HuH-7.5 (cell line): ENCODE measurements around the gene ASIC4.

Experiments
- DNase-seq: peaks from one replicate; pipeline ENCODE4 v3.0.0; 2011; ENCODE audit warnings: low spot score

The ASIC4 gene

GRCh38 chr2:219552382-219553167, 38.3 kb downstream of the ASIC4 start:
- DNase-seq, result peak; percentile 92

- no peak for DNase-seq
Measured at GRCh38 chr2:219553168-219553417, 38.8 kb downstream of the ASIC4 start.

- DNase-seq, result no peak
Measured at GRCh38 chr2:219553463-219553963, 39.2 kb downstream of the ASIC4 start.

DNA sequence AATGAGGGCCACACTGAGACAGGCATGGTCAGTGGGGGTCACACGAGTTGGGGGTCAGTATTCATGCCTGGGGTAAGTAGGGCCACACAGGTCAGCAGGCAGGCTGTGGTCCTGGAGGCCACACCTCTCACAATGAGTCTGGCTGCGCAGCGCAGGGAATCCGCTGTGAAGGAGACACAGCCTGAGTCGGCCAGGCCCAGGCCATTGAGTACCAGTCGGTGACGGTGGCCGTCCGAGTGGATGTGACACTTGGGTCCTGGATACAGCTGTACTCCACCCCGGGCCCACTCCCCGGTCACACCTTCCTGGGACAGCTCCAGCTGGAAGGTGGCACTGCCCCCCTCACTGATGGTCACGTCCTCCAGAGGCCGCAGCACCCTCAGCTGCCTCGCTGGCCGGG, 40.1 kb downstream of the ASIC4 start:
- no peak for DNase-seq

- DNase-seq, result no peak
Measured at GRCh38 chr2:219555956-219556355, 41.7 kb downstream of the ASIC4 start.

GRCh38 chr2:219556413-219556812, 42.1 kb downstream of the ASIC4 start:
- no peak for DNase-seq

DNA sequence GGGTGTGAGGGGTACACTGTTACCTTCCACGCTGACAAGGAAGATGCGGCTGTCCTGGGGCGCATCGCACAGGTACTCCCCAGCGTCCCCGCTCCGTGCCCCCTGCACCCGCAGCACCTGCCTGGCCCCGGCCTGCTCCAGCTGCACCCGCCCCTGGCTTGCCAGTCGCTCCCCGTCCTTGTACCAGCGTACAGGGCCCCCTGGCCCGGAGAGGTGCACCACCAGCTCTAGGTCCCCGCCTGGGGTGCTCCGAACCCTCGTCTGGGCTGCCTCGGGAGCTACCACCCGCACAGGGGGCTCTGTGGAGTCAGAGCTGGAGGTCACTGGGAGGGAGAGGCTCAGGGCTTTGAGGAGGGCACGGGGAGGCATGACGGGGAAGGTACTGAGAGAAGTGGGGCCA, 43.0 kb downstream of the ASIC4 start:
- no peak for DNase-seq

GRCh38 chr2:219557791-219558785, 43.8 kb downstream of the ASIC4 start:
- DNase-seq, result no peak

DNA sequence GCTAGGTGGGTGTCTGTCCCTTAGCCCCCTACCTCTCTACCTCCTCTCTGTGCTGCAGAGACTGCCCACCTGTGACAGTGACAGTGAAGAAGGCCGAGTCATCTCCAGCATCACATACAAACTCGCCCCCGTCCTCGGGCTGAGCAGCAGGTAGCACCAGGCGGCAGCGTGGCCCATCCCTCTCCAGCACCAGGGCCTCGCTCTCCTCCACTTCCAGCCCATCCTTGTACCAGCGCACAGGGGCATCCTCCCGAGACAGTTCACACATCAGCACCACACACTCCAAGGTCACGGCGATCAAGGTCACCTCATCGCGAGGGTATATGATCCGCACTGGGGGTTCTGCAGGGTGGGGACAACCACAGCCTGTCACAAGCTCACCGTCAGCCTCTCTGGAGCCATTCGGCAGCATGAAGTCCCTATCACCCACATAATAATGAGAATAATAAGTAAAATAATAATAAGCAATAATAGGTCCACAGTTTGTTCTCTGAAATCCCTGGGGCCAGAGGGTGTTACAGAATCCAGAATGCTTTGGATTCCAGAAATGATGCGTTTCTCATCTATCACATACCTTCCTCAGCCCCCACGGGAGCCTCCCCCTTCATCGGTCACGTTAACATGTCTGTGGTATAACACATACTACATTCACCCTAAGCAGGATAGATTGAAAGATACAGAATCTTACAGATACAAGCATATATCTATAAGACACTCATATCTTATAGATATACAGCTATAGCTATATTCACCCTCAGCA, 45.1 kb downstream of the ASIC4 start:
- no peak for DNase-seq

- DNase-seq, result peak; percentile 78
Measured at GRCh38 chr2:219560037-219560892, 46.0 kb downstream of the ASIC4 start.

DNA sequence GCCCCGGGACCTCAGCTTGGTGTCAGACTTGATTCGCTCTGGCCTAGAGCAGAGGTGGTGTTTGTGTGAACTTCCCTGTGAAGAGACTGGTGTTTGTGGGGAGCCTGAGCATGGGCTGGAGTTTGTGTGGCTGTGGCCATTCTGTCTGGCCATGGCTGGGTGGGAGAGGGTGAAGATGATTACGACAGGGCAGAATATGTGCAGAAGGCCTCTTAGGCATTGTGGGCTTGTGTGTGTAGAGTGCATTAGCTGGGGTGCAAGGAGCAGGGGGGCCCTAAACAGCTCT, 46.6 kb downstream of the ASIC4 start:
- no peak for DNase-seq

DNA sequence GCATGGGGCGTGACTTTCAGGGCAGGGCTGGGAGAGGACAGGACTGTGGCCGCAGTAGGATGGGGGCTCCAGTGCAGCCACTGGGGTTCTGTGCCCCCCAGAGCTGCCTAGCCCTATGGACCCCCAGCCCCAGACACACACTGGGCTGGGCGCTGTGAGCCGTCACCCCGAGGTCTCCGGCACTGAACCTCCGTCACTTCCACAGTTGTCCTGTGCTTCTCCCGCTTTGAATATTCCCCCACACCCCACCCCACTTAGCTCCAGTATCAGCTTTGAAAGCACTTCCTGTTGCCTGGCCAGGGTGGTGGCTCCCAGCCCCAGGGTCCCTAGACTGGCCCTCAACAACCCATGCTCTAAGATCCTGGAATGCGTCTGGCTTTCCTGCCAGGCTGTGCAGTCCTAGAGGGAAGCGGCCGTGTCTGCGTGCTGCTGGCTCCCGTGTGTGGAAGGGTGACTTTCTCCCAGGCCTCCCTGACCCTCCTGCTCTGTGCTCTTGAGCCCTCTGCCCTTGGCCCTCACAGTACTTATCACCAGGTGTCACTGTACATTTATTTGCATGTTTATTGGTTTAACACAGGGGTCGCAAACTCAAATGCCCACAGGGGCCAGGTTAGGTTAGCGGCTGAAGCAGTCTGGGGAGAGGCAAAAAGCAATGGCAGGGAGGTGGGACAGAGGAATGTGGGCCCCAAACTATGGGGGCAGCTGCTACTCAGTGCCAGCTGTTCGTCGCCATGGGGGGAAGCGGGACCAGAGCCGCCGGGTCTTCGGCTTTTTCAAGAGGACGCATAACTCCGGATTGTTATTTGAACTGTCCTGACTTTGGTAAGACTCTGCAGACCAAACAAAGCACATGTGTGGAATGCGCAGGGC, 47.1 kb downstream of the ASIC4 start:
- no peak for DNase-seq

- no peak for DNase-seq
Measured at GRCh38 chr2:219562049-219563020, 48.1 kb downstream of the ASIC4 start.

GRCh38 chr2:219563271-219563928, 49.1 kb downstream of the ASIC4 start:
- DNase-seq, result no peak

DNA sequence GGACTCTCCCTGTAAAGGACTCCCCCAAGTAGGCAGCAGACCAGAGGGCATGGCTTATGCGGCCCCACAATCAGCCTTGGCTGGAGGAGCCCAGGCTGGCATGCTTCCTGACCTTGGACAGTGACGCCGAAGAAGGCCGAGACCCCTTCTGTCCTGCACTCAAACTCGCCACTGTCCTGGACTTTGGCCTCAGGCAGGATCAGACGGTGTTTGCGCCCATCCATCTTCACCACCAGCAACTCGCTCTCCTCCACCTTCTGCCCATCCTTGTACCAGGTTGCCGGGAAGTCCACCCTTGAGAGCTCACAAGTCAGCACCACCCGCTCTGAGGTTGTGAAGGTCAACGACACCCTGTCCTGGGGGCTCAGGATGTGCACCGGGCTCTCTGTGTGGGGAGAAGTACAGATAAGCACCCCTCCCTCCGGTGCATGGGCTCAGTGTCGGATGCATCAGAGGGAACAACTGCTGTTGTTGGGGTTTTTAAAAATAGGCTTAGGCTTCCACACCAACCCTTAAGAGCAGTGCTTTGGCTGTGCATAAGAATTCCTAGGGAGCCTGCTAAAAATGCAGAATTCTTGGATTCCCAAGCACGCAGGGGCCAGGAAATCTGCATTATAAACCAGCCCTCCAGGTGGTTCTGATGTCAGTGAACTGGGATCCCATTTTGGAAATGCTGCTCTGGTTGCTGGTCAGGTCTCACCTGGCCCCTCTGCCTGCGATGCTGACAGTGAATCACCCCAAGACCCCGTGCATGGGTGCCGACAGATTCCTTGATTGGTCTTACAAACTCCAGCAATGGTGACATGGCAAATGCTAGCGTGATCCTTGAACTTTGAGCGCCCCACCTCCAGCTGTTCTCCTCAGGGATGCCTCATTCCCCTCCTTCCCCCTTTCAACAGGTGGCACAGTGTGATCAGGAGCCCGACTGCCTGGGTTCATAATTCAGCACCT, 51.1 kb downstream of the ASIC4 start:
- peak; percentile 1 for DNase-seq

DNA sequence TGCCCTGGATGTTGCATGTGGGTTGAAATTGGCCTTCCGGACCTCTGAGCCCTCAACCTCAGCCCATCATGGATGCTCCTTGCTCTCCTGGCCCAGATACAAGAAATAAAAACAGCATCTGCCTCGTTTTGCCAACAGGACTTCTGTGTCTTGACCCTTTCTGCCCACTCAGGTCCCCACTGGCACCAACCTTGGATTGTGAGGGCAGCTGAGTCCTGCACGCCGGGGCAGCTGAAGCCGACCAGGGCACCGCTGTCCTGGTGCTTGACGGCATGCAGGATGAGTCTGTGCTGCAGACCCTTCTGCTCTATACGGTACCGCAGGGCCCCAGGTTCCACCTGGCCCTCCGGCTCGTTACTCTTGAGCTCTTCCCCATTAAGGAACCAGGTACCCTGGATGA, 52.4 kb downstream of the ASIC4 start:
- DNase-seq, result peak; percentile 0

- peak; percentile 7 for DNase-seq
Measured at GRCh38 chr2:219567131-219567530, 52.8 kb downstream of the ASIC4 start.
